Gastrocnemius medialis (tissue), 4 donors: ENCODE measurements around the gene ANGPTL1. TPM values are rescaled to one million over a fixed set of nuclear protein-coding genes. Genes with fewer than 3 reads are reported as not detected.

ENCODE experiments used
- ATAC-seq, 2 donors: fragments of 150-250 bp; one replicate each; pipeline ENCODE4 v1.9.1; 2016
- DNase-seq, 2 donors: peaks; one replicate each; pipeline ENCODE4 v3.0.0-alpha.2; 2019
- H3K27ac ChIP-seq, 4 donors: fragments of 200-600 bp; sonication (generic); 1 replicate in 1 of 4; 2 replicates in 3 of 4; pipeline ENCODE4 v1.5.1; 2016 to 2018; ENCODE audit warnings: mild to moderate bottlenecking in 2 of 4, moderate library complexity in 1 of 4
- H3K27me3 ChIP-seq, 3 donors: fragments of 200-600 bp; sonication (generic) in 2 of 3; 1 replicate in 1 of 3; 2 replicates in 2 of 3; pipeline versions ENCODE4 v1.5.1 to v1.6.0; 2016 to 2019; ENCODE audit warnings: mild to moderate bottlenecking in 1 of 3, moderate library complexity in 1 of 3
- H3K36me3 ChIP-seq, 2 donors: fragments of 200-600 bp; sonication (generic) in 1 of 2; one replicate each; pipeline ENCODE4 v1.5.1; 2017 to 2018
- H3K4me1 ChIP-seq, 2 donors: fragments of 200-600 bp; sonication (generic) in 1 of 2; one replicate each; pipeline ENCODE4 v1.5.1; 2016 to 2017; ENCODE audit warnings: mild to moderate bottlenecking in 2 of 2
- H3K4me3 ChIP-seq, 4 donors: fragments of 200-600 bp; sonication (generic) in 3 of 4; 1 replicate in 1 of 4; 2 replicates in 3 of 4; pipeline ENCODE4 v1.5.1; 2016 to 2019; ENCODE audit warnings: mild to moderate bottlenecking in 2 of 4
- H3K9me3 ChIP-seq, 3 donors: fragments of 200-600 bp; sonication (generic) in 2 of 3; 1 replicate in 1 of 3; 2 replicates in 2 of 3; pipeline ENCODE4 v1.5.1; 2016 to 2019
- POLR2A ChIP-seq, 2 donors: fragments of 450-650 bp; IDR thresholded peaks; one replicate each; pipeline ENCODE4 v1.6.1; 2017; ENCODE audit warnings: antibody characterized with exemption in 2 of 2, mild to moderate bottlenecking in 2 of 2, moderate library complexity in 2 of 2
- in situ Hi-C, 4 donors: fragments of 200-750 bp; cut with MboI; loops; one replicate each; pipeline versions ENCODE4 v1.15.0 to v1.8.0; 2017; ENCODE audit warnings: low sequenced_read_pairs in 4 of 4
- intact Hi-C: fragments of 100-400 bp; cut with DNase I; formaldehyde crosslinking; loops from one replicate; pipeline ENCODE4 v1.15.1; 2023; ENCODE audit warnings: low total_unique reads
- total RNA-seq, 4 donors: library from RNA; depleted of rRNA; stranded (reverse); fragments of >200 nt; gene quantifications; one replicate each; pipeline versions ENCODE4 v1.1.0 to v1.2.3, GENCODE V29; 2016
- TF ChIP-seq, protein P1 (sequence below), 5 experiments: fragments of 450-650 bp in 3 of 5; fragments of 200-600 bp in 2 of 5; sonication (generic) in 2 of 5; IDR thresholded peaks in 4 of 5; conservative IDR thresholded peaks in 1 of 5; 1 replicate in 4 of 5; 2 replicates in 1 of 5; pipeline ENCODE4 v1.5.1; 2016 to 2019; ENCODE audit warnings: antibody characterized with exemption in 5 of 5, mild to moderate bottlenecking in 3 of 5, moderate library complexity in 3 of 5

Gene ANGPTL1
- total RNA-seq, 4 donors from 2014 or later: 15.7 to 75.2 (median 42.8) TPM

- intact Hi-C loops: no loop called here
- Histone ChIP-seq H3K36me3 (no peaks in the 10 kb centered on the region), H3K4me1 (no peaks in the 10 kb centered on the region), H3K9me3 (no peaks in the 10 kb centered on the region), H3K27me3 (no peaks in the 10 kb centered on the region), H3K4me3 (no peak overlapping the region), H3K27ac (no peak overlapping the region)
- TF ChIP-seq, protein P1, sequence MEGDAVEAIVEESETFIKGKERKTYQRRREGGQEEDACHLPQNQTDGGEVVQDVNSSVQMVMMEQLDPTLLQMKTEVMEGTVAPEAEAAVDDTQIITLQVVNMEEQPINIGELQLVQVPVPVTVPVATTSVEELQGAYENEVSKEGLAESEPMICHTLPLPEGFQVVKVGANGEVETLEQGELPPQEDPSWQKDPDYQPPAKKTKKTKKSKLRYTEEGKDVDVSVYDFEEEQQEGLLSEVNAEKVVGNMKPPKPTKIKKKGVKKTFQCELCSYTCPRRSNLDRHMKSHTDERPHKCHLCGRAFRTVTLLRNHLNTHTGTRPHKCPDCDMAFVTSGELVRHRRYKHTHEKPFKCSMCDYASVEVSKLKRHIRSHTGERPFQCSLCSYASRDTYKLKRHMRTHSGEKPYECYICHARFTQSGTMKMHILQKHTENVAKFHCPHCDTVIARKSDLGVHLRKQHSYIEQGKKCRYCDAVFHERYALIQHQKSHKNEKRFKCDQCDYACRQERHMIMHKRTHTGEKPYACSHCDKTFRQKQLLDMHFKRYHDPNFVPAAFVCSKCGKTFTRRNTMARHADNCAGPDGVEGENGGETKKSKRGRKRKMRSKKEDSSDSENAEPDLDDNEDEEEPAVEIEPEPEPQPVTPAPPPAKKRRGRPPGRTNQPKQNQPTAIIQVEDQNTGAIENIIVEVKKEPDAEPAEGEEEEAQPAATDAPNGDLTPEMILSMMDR (IDR thresholded peaks at IDR 0.05 in 4 of 5, conservative IDR thresholded peaks at IDR 0.05 in 1 of 5): no peak
- in situ Hi-C loops: no loop called here
- ATAC-seq (no peak), DNase-seq (no peak)
Measured at GRCh38 chr1:178844436-178844835, 26.4 kb downstream of the ANGPTL1 start.

- Histone ChIP-seq H3K36me3 (no peaks in the 10 kb centered on the region), H3K9me3 (no peaks in the 10 kb centered on the region), H3K27ac (no peak overlapping the region), H3K4me1 (no peaks in the 10 kb centered on the region), H3K27me3 (no peaks in the 10 kb centered on the region), H3K4me3 (no peak overlapping the region)
- no peak for DNase-seq
- intact Hi-C loops (no loop called here), in situ Hi-C loops (no loop called here)
- ATAC-seq: no peak
- TF ChIP-seq, protein P1 (IDR thresholded peaks at IDR 0.05 in 4 of 5, conservative IDR thresholded peaks at IDR 0.05 in 1 of 5): no peak
- TF ChIP-seq POLR2A (IDR thresholded peaks at IDR 0.05): no peak
Measured at GRCh38 chr1:178825167-178825566, 45.7 kb downstream of the ANGPTL1 start.

DNA sequence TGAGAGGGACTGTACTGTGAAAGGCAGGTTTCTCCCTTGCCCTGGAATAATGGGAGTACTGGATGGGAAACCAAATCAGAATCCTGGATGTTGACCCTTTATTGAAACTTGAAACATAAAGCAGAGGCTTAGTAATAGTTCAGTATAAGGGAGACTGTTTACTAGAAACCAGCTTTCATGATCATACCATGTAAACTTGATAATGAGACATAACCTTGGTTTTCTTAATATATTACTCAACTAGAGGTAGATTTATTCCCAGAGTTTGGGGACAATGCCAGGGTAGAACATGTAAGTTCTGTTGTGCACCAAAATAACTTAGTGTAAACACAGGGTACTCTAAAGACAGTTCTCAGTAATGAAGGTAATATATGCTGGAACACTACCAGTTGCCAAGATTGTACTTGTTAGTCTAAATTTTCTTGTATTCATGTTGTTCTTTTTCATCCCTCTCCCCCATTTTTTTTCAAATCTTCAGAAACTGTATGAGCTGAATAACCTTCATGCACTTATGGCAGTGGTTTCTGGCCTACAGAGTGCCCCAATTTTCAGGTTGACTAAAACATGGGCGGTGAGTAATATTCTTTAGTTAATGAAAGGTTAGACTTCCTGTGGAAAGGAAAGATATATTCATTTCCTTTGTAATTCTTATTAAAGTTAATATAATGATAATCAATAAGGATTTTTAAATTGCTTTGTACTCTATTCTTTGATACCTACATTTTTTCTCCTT is 49.6 kb downstream of the ANGPTL1 start:
- ATAC-seq (no peak), DNase-seq (no peak)
- H3K4me1 ChIP-seq: no peaks in the 10 kb centered on the region
- H3K36me3 ChIP-seq: no peaks in the 10 kb centered on the region
- H3K27ac ChIP-seq: no peak overlapping the region
- TF ChIP-seq, protein P1 (IDR thresholded peaks at IDR 0.05 in 4 of 5, conservative IDR thresholded peaks at IDR 0.05 in 1 of 5): no peak
- no peak for TF ChIP-seq POLR2A (IDR thresholded peaks at IDR 0.05)
- intact Hi-C loops: no loop called here
- H3K27me3 ChIP-seq: no peaks in the 10 kb centered on the region
- in situ Hi-C loops: no loop called here
- H3K9me3 ChIP-seq: no peaks in the 10 kb centered on the region
- H3K4me3 ChIP-seq: no peak overlapping the region

DNA sequence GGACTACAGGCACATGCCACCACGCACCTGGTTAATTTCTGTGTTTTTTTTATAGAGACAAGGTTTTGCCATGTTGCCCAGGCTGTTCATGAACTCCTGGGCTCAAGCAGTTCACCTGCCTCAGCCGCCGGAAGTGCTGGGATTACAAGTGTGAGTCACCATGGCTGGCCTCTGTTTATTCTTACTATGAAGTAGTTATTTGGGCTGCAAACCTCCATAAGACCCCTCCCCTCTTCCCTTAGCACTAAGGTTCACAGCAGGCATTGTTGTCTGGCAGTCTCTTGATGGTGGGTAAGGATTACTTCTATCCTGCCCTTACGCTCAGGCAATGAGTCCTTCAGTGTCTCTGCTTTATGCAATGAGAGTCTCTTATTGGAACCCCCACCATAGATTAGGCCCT is 51.8 kb downstream of the ANGPTL1 start:
- DNase-seq (no peak), ATAC-seq (no peak)
- no peak for TF ChIP-seq POLR2A (IDR thresholded peaks at IDR 0.05)
- TF ChIP-seq, protein P1 (IDR thresholded peaks at IDR 0.05 in 4 of 5, conservative IDR thresholded peaks at IDR 0.05 in 1 of 5): no peak
- Histone ChIP-seq H3K36me3 (no peaks in the 10 kb centered on the region), H3K27ac (no peak overlapping the region), H3K4me1 (no peaks in the 10 kb centered on the region), H3K9me3 (no peaks in the 10 kb centered on the region), H3K4me3 (no peak overlapping the region), H3K27me3 (no peaks in the 10 kb centered on the region)
- intact Hi-C loops (no loop called here), in situ Hi-C loops (no loop called here)

- DNase-seq (no peak), ATAC-seq (no peak)
- intact Hi-C loops (no loop called here), in situ Hi-C loops (no loop called here)
- Histone ChIP-seq H3K27ac (no peak overlapping the region), H3K36me3 (no peaks in the 10 kb centered on the region), H3K4me3 (no peak overlapping the region), H3K27me3 (no peaks in the 10 kb centered on the region), H3K4me1 (no peaks in the 10 kb centered on the region), H3K9me3 (no peaks in the 10 kb centered on the region)
- TF ChIP-seq, protein P1 (IDR thresholded peaks at IDR 0.05 in 4 of 5, conservative IDR thresholded peaks at IDR 0.05 in 1 of 5): no peak
- TF ChIP-seq POLR2A (IDR thresholded peaks at IDR 0.05): no peak
Measured at GRCh38 chr1:178818416-178818815, 52.5 kb downstream of the ANGPTL1 start.
